KMS-11 (cell line): Measurements from ENCODE around the gene TSPAN5.

Source experiments
- H2AFZ ChIP-seq: fragments of 200-600 bp; sonication (generic); 2 replicates; pipeline ENCODE4 v1.6.1; 2016; ENCODE audit warnings: antibody characterized with exemption, mixed run types, low read depth
- H3K27ac ChIP-seq: fragments of 200-600 bp; sonication (generic); 2 replicates; pipeline ENCODE4 v1.6.1; 2016; ENCODE audit warnings: mild to moderate bottlenecking, mixed run types
- H3K27me3 ChIP-seq: fragments of 200-600 bp; sonication (generic); 2 replicates; pipeline ENCODE4 v1.6.1; 2017; ENCODE audit warnings: mild to moderate bottlenecking, low read depth, mixed run types, moderate library complexity; ENCODE audit not compliant: insufficient read depth
- H3K36me3 ChIP-seq: fragments of 200-600 bp; sonication (generic); 2 replicates; pipeline ENCODE4 v1.6.1; 2017; ENCODE audit warnings: mild to moderate bottlenecking, mixed run types; ENCODE audit not compliant: insufficient read depth
- H3K4me1 ChIP-seq: fragments of 200-600 bp; sonication (generic); 2 replicates; pipeline ENCODE4 v1.6.1; 2016; ENCODE audit warnings: mild to moderate bottlenecking, low read depth, mixed run types; ENCODE audit not compliant: poor library complexity, severe bottlenecking
- H3K4me2 ChIP-seq: fragments of 200-600 bp; sonication (generic); 2 replicates; pipeline ENCODE4 v1.7.0; 2016; ENCODE audit warnings: mild to moderate bottlenecking, mixed run types
- H3K4me3 ChIP-seq: fragments of 200-600 bp; sonication (generic); IDR thresholded peaks from 2 replicates; pipeline ENCODE4 v1.6.1; 2017; ENCODE audit warnings: low read depth, low read length, mixed read lengths; ENCODE audit not compliant: insufficient read depth
- H3K79me2 ChIP-seq: fragments of 200-600 bp; sonication (generic); 2 replicates; pipeline ENCODE4 v1.6.1; 2016; ENCODE audit warnings: low read depth, mixed run types; ENCODE audit not compliant: insufficient read depth
- H3K9ac ChIP-seq: fragments of 200-600 bp; sonication (generic); 2 replicates; pipeline ENCODE4 v1.6.1; 2016; ENCODE audit warnings: mild to moderate bottlenecking, mixed run types
- H4K20me1 ChIP-seq: fragments of 200-600 bp; sonication (generic); 2 replicates; pipeline ENCODE4 v1.6.1; 2016; ENCODE audit warnings: mild to moderate bottlenecking, mixed run types; ENCODE audit not compliant: insufficient read depth
- TF ChIP-seq, protein P1 (sequence below): fragments of 200-600 bp; sonication (generic); conservative IDR thresholded peaks from 2 replicates; pipeline ENCODE4 v1.6.1; 2017; ENCODE audit warnings: low read depth, mild to moderate bottlenecking, antibody characterized with exemption, low read length, moderate library complexity, mixed read lengths

Gene TSPAN5

DNA sequence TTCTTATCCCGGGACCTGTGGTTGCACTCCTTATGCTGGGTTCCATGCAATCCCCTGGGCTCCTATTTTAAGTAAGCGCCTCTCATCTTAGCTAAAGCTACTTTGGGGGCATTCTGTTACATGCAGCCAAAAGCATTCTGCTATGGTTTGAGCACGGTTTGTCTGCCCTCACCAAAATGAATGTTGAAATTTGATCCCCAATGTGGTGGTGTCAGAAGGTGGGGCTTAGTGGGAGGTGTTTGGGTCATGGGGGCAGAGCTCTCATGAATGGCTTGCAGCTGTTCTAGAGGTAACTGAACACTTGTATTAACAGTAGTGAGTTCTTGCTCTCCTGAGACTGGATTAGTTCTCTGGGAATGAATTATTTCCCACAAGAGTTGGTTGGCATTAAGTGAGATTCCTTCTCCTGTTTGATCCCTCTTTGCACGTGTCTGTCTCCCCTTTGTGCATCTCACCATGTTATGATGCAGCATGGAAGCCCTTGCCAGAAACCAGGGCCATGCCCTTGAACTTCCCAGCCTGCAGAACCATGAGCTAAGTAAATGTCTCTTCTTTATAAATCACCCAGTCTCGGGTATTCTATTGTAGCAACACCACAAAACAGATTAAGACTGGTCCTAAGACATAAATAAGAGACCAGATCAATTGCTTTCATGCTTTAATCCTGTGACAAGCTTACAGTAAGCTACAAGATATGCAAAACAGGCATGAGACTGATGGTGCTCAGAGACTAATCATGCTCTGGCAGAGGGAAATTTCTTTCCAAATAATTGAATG is 141.8 kb downstream of the TSPAN5 start:
- H3K9ac ChIP-seq: no peak overlapping the region
- no peak overlapping the region for H3K4me2 ChIP-seq
- no peaks in the 10 kb centered on the region for H4K20me1 ChIP-seq
- H3K4me3 ChIP-seq: no peak overlapping the region
- H3K4me1 ChIP-seq: peaks cover 9% of the 10 kb centered on the region
- H3K79me2 ChIP-seq: no peaks in the 10 kb centered on the region
- no peak overlapping the region for H2AFZ ChIP-seq
- TF ChIP-seq, protein P1, sequence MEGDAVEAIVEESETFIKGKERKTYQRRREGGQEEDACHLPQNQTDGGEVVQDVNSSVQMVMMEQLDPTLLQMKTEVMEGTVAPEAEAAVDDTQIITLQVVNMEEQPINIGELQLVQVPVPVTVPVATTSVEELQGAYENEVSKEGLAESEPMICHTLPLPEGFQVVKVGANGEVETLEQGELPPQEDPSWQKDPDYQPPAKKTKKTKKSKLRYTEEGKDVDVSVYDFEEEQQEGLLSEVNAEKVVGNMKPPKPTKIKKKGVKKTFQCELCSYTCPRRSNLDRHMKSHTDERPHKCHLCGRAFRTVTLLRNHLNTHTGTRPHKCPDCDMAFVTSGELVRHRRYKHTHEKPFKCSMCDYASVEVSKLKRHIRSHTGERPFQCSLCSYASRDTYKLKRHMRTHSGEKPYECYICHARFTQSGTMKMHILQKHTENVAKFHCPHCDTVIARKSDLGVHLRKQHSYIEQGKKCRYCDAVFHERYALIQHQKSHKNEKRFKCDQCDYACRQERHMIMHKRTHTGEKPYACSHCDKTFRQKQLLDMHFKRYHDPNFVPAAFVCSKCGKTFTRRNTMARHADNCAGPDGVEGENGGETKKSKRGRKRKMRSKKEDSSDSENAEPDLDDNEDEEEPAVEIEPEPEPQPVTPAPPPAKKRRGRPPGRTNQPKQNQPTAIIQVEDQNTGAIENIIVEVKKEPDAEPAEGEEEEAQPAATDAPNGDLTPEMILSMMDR: no peak
- no peaks in the 10 kb centered on the region for H3K27me3 ChIP-seq
- no peaks in the 10 kb centered on the region for H3K36me3 ChIP-seq
- H3K27ac ChIP-seq: no peak overlapping the region

DNA sequence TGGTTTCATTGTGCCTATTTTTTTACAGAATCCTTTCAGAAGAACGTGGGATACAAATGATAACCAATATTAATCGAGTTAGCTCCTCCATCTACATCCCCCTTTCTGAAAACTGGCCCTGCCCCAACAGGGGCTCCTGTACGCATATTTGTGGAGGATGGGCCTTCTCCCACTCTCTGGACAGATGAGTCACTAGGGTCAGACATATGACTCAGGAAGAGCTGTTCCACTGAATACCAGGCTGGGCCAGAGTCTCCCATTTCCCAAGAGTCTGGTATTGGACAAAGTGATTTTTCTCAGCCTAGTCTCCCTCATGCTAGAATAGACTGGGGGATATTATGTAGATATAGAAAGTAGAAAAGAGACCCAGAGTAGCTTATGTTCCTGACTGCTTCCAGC is 142.4 kb downstream of the TSPAN5 start:
- Histone ChIP-seq H3K4me1 (peaks cover 15% of the 10 kb centered on the region), H3K9ac (no peak overlapping the region), H4K20me1 (no peaks in the 10 kb centered on the region), H2AFZ (no peak overlapping the region), H3K4me2 (no peak overlapping the region), H3K79me2 (no peaks in the 10 kb centered on the region), H3K36me3 (no peaks in the 10 kb centered on the region), H3K27ac (no peak overlapping the region), H3K27me3 (no peaks in the 10 kb centered on the region), H3K4me3 (no peak overlapping the region)
- TF ChIP-seq, protein P1: no peak

DNA sequence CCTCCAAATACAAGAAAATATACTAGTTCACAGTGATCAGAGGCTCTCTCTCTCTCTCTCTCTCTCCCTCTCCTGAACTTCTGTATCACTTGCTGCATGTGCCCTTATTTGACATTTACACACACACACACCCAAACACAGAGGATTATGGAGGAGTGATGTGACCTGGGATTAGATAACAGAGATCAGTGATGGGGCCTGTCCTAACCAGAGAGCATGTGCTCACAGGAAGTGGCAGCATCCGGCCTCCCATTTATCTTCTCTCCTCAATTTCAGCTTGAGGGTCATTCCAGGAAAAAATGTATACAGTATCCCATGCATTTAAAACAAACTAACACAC is 143.0 kb downstream of the TSPAN5 start:
- Histone ChIP-seq H3K27me3 (no peaks in the 10 kb centered on the region), H3K79me2 (no peaks in the 10 kb centered on the region), H3K36me3 (no peaks in the 10 kb centered on the region), H3K4me3 (no peak overlapping the region), H3K4me1 (peaks cover 21% of the 10 kb centered on the region), H3K27ac (no peak overlapping the region), H4K20me1 (no peaks in the 10 kb centered on the region), H2AFZ (no peak overlapping the region), H3K4me2 (no peak overlapping the region), H3K9ac (no peak overlapping the region)
- TF ChIP-seq, protein P1: no peak

DNA sequence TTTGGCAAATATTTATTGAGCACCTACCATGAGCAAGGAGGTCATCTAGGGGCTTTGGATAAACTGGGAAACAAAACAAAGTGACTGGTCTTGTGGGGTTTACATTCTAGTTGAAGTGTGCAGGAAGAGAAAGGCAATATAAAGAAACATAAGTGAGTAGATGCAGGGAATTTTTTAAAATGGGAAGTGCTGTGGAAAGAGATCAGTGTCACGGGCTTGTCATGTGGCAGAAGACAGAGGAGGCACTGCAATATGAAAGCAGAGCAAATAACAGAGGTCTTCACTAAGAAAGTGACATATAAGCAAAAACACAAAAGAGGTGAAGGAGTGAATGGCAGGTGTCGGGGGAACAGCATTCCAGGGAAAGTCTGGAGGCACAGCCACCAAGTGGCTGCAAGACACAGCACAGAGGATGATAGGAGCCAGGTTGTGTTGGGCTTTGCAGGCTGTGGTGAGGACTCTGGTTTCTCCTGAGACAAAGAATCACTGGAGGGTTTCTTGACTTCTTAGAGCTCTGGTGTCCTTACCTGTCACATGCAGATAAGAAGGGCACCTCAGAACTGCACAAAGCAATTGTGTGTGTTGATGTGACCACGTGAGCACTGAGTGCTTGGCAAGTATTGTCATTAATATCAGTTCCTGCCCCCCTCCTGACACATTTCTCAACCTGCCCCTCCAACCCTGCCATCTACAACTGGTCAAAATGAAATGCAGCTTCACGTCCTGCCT is 143.5 kb downstream of the TSPAN5 start:
- Histone ChIP-seq H3K4me2 (no peak overlapping the region), H3K27ac (no peak overlapping the region), H4K20me1 (no peaks in the 10 kb centered on the region), H3K9ac (no peak overlapping the region), H3K27me3 (no peaks in the 10 kb centered on the region), H3K4me3 (no peak overlapping the region), H2AFZ (no peak overlapping the region), H3K79me2 (no peaks in the 10 kb centered on the region; the same call in 1 of the 2 replicates), H3K4me1 (peaks cover 26% of the 10 kb centered on the region), H3K36me3 (no peaks in the 10 kb centered on the region)
- TF ChIP-seq, protein P1: no peak
